ENCODE data around the gene KHDRBS2.
A peak's percentile ranks its signal among the peaks of the same experiment; 100 is the strongest.

KHDRBS2 gene

DNA sequence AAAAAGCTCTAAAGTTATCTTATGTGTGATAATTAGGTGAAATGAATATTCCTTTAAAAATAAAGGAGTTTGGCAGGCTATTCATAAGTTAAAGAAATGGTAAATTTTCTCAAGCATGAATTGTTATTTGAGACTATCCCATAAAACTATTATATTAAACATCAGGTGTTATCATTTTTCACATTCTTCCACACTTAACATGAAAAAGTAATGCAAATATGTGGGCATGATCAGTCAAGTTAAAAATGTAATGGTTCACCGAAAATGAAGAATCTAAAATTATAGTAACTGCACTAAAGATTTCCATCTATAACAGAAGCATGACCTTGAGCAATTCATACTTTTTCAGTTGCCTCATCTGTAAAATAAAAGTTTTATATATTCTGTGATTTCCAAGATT is 110.8 kb downstream of the KHDRBS2 start:
- no peak for DNase-seq

DNA sequence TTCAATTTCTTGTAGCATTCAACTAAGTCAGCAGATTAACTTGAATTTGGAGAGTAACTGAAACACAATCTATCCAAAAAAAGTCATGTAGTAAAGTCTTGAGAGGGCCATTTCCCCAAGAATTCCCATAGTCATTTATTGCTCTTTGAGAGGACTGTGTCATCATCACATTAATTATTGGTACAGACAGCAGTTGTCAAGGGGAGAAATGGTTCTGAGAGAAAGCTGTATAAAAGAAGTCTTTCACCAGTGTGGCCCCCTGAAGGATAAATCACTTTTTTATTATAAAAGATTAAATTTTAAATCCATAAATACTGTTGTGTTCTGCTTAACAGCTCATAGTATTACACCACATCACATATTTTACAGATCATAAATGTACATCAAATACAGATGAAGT is 111.5 kb downstream of the KHDRBS2 start:
- no peak for DNase-seq

DNA sequence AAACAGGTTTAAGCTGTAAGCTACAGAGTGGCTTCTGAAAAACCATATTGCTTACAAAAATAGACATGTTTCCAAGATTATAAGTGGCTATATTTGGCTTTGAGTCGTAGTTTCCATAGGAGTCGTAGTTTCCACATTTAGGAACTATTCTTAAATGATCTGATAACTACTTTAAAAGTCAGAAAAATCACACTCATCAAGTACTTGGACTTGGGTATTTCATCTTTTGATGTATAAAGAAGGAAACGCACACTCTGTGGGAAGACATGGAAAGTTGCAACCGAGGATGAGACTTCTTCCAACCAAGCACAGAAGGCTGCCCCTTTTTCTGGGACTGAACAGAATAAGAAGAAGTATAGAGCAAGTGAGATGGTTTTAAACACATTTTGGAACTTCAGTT is 118.3 kb downstream of the KHDRBS2 start:
- no peak for DNase-seq

DNA sequence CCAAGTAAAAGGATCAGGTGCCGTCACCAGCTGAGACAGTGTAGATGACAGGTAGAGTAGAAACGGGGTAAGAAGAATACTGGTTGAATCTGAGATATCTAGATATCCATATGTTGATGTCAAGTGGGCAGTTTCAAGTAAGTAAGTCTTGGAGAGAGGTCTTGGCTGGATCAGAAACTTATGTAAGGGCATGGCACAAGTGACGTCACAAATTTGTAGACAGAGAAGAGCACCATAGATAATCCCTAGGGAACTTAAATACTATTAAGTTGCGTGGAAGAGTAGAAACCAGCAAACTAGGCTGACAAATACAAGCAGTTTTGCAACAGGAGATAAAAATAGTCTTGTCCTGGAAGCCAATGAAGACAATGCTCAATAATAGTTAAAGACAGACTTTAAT is 123.2 kb downstream of the KHDRBS2 start:
- DNase-seq = no peak

DNA sequence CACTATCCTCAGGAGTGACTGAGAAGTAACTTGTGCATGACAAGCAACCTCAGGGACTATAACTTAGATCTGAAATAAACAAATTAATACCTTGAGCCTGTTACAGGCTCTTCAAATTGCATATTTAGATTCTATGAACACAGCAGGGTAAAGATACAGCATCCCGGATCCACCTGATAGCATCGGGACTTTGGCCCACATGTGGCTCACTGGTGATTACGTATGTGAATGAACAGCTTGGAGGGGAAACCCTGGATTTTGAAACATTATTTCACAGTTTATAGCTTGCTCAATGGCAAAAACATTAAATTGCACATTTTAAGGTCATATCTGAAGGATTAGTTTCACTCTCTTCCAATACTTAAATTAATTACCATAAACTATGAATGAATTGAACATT is 133.2 kb downstream of the KHDRBS2 start:
- no peak for DNase-seq

DNA sequence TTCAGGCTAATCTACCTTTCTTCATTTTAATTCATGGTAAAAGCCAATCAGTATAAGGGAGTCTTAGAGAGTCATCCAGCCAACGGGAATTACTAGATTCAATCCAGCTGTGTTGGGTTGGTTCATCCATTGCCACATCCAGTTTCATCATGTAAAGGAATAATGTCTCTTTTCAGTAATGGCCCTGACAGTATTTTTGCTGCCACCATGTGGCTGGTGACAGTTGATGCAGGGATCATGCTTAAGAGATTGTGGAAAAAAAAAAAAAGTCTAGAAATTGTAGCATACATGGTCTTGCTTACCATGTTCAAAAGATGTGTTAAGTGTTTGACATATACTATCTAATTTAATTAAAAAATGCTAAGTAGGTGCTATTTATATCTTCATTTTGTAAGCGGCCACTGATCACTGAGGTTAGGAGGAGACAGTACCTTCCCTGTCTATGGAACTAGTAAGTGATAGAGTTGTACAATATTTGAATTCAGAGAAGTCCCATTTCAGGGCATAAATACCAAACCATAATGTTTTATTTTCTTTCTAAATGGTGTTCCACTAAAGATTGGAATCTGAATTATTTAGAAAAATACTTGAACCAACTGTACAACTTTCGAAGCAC is 135.9 kb downstream of the KHDRBS2 start:
- DNase-seq = peak in 11 of 58 donors; percentile 2 to 18 (median 8)

DNA sequence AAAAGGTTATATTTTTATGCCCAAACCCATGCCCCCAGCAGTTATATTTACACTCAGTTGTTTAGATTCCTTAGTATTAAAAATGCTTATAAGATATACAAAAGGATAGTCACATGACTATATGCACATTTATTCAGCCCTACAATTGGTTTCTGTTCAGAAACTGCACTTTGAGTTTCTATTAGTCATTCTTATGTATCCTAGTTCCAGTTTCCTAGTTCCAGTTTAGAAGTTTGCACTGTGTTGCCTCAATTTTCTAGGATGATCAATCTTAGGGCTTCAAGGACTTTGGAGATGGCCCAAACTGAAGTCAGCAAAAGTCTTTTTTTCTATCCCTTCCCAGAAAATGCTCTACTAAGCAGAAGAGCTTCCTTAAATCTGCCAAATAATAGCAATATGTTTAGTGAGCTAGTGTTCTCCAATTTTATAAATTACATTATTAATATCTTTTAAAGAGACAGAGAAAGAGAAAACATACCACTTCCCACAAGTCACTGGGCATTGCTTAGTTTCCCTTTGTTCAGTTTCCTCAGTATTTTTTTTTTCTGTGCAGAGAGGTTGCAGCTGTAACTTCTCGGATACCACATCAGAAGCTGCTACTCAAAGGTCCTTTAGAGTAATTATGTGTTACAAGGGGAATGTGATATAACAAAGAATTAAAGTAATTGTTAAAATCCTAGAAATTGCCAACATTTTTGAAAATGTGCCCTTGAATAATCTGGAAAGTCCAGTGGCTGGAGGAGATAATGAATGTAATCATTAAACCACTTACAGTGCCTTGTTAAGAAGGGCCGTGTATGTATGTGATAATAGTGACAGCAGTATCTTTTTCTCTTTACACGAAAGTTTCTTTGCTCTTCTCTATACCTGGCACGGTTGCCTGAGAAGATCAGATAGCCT is 138.8 kb downstream of the KHDRBS2 start:
- DNase-seq = no peak

DNA sequence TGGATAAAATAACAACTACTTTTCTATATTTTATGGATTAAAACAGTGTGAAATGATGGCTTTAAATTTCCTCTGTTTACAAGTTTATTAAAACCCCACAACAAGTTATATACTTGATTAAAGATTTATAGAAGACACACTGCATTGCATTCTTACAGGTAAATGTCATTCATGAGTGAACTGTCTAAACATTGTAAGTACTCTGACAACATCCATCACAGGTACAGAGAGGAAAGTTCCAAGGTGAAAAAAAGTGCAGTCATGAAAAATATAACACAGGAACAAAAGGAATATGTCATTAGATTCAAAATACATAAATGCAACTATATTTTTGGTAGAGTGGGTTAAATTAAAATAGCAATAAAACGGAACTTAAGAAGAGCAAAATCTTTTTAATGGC is 156.9 kb downstream of the KHDRBS2 start:
- no peak for DNase-seq

DNA sequence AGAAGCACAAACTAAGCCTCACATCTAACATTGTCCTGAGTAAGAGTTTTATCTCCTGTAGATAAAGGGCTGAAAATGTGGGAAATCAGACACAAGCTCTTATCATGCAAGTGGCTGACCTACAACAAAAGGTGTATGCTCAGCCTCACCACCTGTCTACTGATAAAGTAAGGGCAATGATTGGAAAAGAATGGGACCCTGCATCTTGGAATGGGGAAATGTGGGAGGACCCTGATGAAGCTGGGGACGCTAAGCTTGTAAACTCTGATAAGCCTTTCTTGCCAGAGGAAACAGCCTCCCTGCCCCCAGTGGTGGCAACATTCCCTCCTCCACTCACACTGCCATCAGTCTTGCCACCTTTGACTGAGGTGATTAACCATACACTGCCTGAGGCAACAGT is 166.6 kb downstream of the KHDRBS2 start:
- DNase-seq = no peak

DNA sequence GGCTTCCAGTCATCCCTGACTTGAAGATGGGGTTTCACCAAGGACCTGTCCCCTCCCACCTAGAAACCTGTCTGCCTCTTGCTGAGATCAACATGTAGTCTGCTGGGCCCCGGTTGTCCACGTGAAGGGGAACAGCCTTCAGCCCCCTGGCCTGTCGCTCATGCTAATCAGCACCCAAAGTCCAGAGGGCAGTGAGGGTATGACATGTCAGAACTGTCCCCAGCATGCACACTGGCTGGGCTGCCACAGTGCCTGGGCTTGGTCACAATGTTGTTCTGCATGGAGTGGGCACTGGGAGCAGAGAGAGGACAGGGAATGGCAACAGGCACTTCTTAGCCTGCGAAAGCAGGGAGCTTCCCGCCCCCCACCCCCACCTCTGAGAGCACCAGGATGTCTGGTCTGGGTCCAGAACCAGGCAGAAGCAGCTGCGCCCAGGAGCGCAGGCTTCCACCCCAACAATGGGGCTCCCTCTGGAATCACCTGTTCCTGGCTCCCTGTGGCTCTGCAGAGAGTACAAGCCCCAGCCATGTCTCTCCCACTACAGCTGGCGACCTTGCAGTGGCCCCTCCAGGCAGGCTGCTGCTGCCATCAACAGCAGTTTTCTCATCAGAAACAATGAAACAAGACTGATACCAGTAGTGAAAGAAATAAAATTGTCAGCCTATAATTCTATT is 182.7 kb downstream of the KHDRBS2 start:
- DNase-seq = no peak

DNA sequence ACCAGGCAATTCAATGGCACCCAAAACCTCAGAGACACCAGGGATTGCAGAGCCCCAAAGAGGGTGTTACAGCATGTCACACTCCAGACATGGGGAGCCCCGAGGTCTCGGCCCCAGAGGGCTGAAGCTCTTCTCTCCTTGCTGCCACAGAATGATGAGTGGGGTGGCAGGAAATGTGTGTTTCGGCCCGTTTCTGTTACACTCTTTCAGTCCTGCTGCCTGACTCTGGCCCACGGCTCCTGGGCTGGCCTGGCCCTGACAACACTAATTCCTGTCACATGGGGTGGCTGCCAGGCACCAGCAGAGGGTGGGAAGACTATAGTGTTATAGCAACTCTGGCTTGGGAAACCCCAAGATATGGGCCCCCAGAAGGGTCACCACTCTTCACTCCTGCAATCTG is 183.6 kb downstream of the KHDRBS2 start:
- DNase-seq = no peak

DNA sequence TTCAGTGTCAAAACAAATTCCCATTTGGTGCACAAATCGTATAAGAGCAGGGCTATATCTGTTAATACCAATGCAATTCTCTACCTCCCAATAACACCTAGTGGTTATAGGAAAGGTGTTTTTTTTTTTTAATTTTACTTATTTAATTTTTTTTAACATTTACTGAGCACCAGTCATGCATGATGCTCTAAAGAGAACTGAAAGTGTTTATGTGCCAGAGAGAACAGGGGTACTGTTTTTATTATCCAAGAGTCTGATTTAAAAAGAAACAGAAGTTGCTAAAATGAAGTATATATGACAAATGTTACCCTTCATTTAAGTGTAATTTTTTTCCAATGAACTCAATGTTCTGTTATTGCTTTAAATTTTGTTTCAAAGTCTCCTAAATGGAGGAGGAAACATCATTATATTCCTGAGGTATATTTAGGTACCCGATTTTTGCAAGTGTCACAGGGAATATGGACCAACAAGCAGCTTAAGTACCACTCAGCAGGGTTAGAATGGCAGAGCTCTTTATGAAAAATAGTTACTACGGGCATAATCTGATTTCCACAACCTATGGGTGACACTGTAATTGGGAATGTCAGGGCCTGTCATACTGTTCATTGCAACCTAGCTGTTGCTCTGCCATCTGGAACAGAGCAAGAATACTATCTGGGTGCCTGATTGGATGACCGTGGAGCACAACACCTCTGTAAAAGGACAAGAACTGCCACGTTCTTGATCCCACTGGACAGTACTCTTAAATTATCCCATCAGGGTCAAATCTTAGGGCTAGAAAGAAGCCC is 195.4 kb downstream of the KHDRBS2 start:
- no peak for DNase-seq

DNA sequence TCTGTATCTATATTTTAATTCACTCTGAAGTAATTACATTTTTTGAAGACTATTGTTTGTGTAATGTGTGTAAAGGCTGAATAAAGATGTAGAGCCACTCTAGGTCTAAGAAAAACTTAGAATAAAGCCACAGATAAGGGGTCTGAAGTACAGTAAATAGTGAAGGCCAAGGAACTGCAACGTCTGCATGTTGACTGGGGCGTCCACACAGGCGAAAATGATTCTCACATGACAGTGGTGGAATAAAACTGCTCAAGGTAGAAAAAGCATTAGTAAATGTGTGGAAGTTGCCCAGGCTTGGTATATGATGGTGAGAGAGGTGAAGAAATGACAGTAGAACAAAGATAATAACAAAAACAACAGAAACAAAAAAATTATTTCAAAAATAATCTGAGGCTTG is 196.2 kb downstream of the KHDRBS2 start:
- no peak for DNase-seq

DNA sequence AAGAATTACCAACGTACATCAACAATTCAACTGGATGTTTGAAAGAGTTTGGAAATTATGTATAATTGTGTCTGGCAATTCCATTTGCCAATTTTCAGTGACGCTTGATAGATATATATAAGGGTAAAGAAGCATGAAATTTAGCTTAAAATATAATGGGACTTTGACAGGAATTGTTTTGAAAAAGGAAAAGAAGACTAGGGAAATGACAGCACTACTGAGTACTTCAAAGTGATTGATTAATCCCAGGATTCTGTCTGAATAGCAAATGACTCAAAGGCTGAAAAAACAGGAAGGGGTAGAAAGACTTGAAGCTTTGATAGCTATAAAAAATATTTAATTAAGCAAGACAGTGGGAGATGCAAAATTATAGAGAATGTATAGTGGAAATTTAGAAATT is 200.0 kb downstream of the KHDRBS2 start:
- DNase-seq = no peak

DNA sequence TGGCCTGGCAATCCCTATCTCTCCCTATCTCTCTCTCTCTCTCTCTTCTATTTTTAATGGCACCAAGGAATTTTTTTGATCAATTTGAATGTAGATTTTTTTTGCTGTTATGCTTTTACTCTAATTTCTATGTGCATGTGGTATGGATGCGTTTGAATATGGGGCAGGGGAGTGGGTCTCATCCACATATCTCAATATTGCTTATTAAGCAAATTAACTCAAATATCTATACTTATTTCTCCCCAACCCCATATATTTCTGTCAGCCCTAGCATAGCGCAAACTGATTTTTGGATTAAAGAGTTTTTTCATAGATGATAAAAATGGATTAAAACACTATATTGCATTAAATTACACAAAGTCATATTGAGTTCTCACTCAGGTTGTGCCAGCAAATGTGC is 210.2 kb downstream of the KHDRBS2 start:
- no peak for DNase-seq

DNA sequence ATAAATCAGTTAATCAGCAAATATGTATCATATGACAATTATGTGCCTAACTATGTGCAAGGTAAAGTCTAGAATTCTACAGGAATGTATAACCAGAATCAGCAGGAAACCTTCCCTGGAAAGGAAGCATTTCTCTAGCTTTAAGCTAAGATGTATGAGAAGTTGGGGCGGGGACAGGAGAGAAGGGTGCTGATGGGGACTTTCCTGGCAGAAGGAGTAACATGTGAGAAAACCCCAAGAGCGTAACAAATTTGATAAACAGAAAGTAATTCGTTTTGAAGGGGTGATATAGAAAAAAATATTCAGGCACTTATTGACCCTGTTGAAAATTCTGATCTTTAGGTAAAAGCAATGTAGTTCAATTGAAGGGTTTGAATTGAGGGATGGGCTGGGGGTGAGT is 226.1 kb downstream of the KHDRBS2 start:
- DNase-seq = no peak

DNA sequence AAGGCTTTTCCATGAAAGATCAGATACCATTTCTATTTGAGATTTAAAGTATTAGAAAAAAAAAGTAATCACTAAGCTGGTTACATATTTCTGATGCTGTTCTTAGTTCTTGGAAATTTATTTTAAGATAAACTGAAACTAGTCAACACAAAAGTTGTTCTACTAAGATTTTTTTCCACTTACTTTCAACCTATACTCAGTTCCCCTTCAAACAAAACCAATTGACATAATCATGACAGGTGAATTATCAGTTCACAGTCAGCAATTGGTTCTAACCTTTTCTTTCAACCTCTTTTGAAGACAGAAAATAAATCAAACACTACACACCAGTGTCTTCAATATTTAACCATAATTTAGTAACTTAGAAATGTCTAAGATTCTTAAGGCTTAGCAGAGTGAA is 228.7 kb downstream of the KHDRBS2 start:
- no peak for DNase-seq

DNA sequence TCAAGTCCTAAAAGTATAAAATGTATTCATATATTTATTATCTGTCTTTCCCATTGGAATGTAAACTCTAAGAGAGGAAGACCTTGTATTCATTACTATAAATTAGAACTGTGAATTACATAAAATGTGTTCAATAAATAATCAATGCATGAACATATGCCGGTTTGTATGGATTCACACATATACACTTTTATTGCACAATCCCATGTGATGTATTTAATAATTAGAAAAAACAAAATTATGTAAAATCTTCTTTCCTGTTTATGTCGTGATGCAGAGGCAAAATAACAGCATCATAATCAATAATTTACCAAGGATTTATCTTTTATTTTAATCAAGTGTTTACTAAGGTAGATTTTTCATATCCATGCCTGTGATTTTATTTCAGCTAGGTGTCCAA is 240.5 kb downstream of the KHDRBS2 start:
- no peak for DNase-seq

DNA sequence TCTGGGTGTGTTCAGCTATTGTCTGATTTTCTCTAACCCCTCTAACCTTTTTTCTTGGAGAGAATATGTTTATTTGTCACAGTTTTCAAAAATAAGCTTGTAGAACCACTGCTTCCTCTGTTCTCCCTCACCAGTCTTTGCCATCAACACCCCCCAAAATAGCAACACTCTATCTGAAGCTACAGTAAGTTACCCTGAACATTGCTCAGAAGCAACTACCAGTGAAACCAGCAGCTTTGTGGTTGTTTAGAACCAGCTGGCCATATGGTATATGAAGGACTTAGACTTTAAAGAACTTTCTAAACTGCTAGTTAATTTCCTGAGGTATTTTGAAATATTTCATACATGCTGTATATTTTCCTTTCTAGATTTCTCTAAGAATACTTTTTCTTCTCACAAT is 242.9 kb downstream of the KHDRBS2 start:
- DNase-seq = no peak

DNA sequence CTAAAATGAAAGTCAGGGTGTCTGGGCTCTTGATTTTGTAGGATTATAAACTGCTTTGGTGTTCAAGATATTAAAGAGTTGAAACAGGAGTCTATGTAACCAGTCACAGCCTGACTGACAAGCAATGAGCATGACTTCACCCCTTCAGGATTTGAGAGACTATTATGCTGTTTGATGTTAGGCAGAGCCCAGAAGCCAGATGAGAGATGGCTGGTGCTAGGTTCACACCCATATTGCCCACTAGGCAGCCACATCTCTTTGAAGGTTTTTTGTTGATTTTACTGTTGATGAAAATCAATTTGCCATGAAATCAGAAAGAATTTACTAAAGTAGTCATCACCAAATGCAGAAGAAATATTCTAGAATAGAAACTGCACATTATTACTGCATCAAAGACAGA is 243.6 kb downstream of the KHDRBS2 start:
- no peak for DNase-seq

DNA sequence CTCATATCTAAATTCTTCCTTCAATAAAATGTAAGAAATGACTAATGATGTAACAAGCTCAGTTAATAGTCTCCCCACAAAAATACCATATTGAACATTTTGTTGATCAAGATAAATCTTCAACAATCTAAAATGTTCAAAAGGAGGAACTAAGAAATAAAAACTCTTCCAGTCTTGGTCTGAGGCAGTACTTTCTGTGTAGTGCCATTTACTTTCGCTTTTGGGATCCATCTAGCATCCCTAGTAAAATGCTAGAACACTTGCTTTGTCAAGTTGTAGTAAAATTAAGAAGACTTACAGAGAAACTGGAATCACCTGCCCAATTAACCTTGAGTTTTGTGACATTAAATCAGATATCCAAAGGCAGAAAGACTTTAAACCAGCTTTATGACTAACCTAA is 246.4 kb downstream of the KHDRBS2 start:
- DNase-seq = no peak

DNA sequence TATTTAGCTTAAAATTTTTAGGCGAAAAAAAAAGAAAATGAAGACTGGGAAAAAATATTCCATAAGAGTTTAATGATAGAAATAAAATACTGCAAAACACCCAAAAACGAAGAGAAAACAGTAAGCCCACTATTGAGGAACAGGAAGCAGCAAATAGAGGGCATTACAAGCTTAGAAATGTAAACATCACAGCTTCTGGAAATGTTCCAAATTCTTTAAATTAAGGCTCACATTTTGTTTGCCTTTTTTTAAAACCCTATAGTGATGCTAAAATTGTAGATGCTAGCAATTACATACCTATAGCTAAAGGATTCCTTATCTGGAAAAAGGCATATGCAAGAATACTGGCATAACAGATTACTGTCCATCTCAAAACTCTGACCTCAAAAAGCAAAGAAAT is 248.6 kb downstream of the KHDRBS2 start:
- no peak for DNase-seq
